ENCODE measurements around the gene RIN3.

RIN3 gene, protein sequence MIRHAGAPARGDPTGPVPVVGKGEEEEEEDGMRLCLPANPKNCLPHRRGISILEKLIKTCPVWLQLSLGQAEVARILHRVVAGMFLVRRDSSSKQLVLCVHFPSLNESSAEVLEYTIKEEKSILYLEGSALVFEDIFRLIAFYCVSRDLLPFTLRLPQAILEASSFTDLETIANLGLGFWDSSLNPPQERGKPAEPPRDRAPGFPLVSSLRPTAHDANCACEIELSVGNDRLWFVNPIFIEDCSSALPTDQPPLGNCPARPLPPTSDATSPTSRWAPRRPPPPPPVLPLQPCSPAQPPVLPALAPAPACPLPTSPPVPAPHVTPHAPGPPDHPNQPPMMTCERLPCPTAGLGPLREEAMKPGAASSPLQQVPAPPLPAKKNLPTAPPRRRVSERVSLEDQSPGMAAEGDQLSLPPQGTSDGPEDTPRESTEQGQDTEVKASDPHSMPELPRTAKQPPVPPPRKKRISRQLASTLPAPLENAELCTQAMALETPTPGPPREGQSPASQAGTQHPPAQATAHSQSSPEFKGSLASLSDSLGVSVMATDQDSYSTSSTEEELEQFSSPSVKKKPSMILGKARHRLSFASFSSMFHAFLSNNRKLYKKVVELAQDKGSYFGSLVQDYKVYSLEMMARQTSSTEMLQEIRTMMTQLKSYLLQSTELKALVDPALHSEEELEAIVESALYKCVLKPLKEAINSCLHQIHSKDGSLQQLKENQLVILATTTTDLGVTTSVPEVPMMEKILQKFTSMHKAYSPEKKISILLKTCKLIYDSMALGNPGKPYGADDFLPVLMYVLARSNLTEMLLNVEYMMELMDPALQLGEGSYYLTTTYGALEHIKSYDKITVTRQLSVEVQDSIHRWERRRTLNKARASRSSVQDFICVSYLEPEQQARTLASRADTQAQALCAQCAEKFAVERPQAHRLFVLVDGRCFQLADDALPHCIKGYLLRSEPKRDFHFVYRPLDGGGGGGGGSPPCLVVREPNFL

DNA sequence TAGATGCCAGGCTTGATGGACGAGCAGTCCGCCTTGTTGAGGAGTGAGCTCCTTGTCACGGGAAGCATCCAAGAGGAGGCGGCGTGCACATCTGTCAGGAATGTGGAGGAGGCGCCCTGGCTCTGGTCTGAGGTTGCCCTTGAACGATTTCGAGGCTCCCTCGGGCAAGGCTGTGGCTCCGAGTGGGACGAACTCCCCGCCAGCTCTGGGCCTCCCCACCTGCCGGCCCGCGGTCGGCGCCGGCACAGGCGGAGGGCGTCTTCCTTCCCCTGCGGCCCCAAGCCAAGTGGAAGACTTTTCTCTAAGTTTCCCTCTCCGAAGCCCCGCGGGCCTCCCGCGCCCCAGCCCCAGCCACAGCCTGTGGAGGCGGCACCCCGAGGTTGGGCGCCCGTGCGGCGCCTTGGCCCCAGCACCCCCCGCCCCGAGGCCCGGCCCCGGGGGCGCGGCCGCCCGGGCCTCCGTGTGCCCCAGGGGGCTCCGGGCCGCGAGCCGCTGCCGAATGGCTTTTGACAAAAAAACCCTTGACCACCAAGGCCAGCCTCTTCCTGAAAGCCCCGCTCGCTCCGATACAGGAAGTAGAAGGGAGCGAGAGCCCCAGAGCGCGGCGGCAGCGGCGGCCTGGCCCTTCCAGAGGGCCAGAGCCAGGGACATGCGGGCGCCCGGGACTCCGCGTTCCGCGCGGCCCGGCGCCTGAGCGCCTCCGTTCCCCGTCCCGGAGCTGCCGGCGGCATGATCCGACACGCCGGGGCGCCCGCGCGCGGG is at the start of gene RIN3:
TSS of gene RIN3 (plus strand) at position 578 of the 762 bp plus-strand sequence. CDS start at position 730, 152 bp downstream.
- DNase-seq (ENCODE audit: low read depth) = no peak

DNA sequence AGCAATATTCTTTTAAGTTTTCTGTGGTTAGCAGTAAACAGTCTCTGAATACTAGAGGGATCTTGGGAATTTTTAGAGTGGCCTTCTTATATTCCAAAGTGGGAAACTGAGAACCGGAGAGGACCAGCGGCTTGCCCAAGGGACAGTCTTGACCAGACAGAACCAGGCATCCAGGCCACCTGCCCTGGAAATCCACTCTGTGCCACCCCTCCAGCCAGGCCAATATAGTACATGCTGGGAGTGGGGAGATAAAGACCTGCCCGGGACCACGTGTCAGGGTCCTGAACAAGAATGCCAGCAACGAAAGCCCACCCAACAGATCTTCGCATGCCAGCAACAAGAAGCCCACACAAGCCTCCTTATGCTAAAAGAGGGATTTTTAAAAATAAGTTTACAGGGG is 49.4 kb upstream of the RIN3 start:
- no peak for DNase-seq (ENCODE audit: low read depth)

DNA sequence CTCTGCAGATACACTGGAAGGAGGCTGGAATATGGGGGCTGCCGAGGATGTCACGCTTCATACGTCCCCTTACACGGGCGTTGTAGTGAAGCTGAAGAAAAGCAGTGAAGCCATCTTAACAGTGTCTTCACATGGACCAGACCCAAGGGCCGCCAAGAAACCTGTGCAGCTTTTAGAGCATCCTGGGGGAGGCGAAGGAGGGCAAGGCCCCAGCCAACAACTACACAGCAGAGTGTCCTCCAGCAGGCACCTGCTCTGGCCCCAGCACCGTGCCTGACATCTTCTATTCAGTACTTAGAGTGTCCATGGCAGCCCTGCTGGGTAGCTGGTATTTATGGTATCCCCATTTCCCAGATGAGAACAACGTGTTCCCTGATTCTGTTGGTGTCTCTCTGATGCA is 48.9 kb upstream of the RIN3 start:
- DNase-seq (ENCODE audit: low read depth) = no peak

DNA sequence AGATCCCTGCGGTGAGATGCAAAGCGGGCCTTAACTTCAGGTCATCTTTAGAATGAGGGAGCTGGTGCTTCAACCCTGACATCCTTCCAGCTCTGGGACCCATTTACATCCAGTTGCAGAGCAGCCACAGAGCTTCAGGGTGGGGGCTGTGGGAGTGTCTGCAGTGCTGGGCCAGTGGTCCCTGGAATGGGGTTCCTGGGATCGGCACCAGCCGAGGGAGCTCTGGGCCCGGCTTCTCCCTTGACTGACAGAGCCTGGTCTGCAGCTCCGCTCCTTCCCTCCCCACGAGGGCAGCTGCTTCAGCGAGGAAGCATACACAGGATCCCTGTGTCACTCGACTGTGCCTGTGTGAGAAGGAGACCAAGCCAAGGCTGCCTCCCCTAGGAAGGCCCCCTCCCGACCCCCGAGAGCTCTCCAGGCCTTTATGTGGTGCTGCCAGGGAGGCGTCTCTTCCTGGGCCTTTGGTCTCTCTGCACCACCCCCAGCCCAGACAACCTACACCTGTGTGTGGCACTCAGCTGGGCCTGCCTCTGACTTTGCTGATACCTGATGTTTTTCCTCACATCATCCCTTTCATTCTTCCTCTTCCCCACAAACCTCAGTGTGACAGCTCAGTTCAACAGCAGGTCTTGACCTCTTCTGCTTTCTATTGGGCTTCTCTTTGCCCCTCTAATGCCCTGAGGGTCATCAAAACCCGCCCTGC is 48.1 kb upstream of the RIN3 start:
- DNase-seq (ENCODE audit: low read depth) = no peak

DNA sequence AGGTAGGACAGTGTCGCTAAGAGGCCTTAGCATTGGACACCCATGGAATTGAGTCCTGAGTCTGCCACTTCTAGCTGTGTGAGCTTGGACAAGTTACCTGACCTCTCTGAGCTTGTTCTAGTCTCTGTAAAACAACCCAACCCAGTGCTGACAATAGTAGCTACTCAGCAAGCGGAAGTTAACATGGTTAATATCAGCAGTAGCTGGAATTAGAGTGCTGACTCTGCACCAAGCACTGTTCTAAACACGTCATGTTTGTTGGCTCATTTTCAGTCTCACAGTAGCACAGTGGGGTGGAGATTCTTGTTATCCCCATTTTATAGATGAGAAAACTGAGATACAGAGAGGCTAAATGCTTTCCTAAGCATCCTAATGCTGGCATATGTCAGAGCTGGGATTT is 47.5 kb upstream of the RIN3 start:
- no peak for DNase-seq (ENCODE audit: low read depth)

DNA sequence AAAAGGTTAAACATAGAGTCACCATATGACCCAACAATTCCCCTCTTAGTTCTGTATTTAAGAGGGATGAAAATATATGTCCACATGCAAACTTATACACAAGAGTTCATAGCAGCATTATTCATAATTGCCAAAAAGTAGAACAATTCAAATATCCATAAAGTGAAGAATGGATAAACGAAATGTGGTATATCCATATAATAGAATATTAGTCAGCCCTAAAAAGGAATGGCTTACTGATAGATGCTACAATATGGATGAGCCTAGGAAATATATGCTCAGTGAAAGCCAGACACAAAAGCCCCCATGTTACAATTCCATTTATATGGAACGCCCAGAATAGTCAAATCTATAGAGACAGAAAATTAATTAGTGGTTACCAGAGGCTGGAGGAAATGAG is 44.1 kb upstream of the RIN3 start:
- no peak for DNase-seq (ENCODE audit: low read depth)

DNA sequence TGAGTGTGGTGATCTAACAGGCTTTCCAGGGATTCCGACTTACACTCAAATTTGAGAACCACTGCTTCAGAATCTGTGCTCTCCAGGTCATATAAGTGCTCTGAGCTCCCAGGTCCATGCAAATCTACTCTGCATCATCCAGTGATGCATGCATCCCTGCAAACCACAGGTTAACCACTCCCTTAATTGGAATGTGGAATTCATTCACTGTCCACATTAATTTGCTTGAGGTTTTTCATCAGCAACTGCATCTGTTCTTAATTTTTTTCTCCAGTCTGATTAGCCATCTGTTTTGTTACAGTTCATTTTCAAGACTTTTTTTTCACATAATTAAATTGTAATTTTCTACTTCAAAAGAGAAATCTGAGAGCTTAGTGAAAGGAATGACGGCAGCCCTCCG is 43.4 kb upstream of the RIN3 start:
- DNase-seq (ENCODE audit: low read depth) = no peak

DNA sequence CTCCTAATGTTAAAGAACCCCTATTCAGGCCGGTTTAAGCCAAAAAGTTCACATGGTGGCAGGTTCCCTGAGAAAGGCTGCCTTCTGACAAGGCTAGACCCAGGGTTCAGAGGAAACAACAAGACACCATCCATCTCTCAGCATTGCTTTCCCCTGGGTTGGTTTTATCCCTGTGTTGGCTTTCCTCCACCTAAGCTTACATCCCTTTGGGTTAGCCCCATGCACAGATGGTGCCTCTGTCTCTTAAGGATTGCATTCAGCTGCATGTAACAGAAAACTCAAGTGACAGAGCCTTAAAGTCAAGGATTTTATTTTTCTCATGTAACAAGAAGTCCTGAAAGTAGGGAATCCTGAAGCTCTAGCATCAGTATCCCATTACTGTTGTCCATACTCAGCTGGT is 42.8 kb upstream of the RIN3 start:
- no peak for DNase-seq (ENCODE audit: low read depth)

DNA sequence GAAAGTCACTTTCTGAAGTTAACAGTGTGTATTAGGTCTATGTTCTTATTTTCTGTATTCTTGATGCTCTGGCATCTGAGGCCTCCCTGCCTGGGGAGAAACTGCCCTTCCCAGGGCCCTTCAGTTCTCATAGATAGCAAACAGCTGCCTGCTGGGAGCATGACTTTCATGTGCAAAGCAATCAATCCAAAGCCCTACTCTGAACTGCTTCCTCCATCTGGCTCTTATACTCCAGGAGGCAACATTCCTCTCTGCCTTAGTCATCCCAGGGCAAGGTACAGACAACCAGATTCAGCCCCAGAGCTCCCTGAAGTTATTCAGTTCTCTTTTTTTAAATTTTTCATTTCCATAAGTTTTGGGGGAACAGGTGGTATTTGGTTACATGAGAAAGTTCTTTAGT is 41.7 kb upstream of the RIN3 start:
- DNase-seq (ENCODE audit: low read depth) = no peak

DNA sequence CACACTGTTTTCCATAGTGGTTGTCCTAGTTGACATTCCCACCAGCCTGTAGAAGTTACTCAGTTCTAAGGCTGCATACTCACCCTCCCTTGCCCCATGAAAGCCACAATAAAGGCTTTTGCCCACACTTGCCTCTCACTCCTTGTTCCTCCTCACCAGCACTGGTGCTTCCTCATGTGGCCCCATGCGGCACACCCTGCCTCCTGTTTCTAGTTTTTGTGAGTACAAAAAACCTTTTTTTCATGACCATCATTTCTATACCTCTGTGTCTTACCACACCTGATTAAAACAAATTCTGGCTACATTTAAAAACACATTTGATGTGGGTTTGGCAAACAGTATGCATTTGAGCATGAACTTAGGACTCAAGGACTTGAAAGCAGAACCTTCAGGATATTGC is 40.7 kb upstream of the RIN3 start:
- DNase-seq (ENCODE audit: low read depth) = no peak

DNA sequence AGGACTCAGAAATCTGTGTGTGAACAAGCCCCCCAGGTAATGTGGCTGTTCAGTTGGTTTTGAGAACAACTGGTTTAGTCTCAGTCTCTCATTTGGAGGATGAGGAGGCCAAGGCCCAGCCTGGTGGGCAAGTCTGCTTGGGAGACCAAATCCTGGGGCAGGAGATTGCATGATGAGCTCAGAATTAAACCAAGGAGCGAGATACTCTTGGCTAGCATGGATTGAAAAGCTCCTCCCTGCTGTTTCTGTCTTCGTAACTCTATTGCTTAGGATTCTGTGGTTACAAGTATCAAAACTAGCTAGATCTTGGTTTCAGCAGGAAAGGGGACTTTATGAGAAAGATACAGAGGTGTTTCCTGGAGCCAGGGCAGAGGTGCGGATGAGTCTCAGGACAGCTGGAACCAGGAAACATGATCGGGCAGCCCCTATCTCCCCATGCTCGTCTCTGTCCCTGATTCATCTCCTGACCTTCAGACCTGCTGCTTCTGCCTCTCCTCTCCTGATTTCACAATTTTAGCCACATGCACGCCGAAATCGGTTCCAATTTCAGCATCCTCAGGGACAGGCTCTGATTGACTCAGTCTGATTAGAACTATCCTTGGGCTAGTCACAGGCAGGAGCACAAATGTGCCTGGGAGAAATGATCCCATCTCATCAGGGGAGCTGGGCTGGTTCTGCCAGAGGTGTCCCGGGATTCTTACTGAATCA is 40.2 kb upstream of the RIN3 start:
- DNase-seq (ENCODE audit: low read depth) = no peak

DNA sequence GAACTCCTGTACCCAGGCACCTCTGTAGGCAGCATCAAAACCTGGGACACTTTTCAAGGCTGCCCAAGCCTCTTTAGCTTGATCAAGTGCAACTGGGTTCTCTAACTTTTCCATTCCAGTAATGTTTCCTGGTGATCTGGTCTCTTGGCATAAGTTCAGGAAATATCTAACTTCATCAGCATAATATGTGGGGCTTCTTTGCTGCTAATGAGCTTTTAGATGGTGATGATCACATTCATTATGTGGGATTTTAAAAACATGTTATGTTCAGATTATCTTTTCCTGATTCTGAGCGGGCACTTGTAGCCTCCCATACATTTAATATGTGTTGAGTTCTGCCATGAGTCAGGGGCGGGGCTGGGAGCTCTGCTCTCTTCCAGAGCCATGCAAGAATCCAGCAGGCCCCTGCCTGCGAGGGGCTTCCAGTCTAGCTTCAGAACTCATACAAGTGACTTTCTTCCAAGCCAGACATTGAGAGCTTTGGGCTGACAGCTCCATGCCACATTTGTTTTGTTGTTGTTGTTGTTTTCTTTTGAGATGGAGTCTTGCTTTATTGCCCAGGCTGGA is 39.5 kb upstream of the RIN3 start:
- no peak for DNase-seq (ENCODE audit: low read depth)

DNA sequence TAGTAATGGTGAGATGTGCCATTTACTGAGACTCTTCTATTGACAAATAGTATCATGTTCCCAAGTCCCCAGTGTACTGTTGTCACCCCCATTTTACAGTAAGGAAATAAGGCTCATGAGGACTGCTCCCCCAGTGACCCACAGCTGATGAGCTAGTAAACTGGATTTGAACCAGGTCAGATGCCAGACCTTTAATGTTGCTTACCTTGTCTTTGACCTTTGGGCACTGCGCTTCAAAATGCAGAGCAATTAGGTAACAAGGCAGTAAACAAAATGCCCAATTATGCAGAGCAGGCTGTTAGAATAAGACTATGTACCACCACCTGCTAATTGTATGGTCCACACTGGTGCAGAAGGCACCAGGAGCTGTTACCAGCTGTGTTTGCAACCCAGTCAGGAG is 38.5 kb upstream of the RIN3 start:
- no peak for DNase-seq (ENCODE audit: low read depth)

DNA sequence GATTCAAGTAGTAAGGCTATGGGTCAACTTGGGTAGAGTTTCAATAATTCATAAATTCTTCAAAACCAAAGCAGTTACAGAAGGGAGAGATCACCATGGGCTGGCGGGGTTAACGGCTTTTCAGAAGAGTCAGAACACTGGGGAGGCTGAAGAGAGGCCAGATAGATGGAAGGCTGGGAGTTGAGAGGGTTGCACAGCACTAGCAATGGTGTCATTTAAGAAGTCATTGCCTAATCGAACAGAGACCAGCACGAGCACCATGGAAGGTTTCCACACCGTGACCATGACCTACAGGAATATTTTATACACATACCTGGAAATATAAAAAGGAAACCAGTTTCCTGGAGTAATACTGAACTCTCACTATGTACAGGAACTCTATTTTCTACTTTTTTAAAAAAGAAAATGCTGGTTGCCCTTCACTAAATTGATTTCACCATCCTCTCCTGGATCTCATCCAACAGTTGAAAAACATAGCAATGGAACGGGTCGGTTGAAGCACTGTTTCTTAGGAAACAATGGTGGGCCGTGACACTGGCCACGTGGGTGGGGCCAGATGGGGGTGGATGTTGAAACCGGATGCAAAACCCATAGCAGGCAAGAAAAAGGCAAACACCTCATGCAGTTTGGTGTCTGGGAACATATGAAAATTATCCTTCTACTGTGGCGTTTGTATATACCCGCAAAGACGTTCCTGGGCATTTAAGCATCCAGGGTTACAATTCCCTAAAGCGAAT is 38.0 kb upstream of the RIN3 start:
- DNase-seq (ENCODE audit: low read depth) = no peak

DNA sequence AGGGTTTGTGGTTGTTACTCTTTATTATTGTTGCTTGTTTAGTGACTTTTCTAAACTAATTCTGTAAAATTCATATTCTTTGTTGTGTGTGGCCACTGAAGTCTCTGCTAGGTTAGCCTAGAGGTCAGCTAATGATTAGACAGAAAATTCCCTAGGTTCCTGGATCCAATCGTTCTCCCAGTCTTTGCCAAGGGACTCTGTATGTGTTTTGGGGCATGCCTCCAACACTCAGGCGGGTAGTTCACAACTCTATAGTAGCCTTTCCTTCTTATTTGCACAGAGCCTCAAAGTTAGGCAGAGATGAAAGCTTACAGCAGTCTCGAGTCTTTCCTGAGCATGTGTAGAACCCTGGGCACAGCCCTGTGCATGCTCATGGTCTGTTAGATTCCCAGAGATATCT is 32.7 kb upstream of the RIN3 start:
- DNase-seq (ENCODE audit: low read depth) = no peak

DNA sequence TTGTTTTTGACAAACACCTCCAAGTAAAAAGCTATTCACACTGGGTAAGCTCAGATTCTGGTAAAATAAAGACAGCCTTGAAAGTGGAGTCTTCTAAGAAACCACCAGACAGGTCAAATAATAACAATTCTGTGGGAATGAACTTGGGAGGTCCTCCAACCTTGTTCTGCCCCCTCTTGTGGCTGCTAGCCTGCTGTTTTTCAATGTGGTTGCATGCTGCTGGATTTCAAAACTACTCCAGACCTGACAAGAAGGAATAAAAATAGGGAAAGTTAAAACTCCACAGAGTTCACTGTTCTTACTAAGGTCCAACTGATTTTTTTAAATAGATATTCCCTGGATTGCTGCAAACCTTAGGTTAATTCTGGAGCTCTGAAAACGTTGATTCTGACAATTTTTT is 32.2 kb upstream of the RIN3 start:
- no peak for DNase-seq (ENCODE audit: low read depth)

DNA sequence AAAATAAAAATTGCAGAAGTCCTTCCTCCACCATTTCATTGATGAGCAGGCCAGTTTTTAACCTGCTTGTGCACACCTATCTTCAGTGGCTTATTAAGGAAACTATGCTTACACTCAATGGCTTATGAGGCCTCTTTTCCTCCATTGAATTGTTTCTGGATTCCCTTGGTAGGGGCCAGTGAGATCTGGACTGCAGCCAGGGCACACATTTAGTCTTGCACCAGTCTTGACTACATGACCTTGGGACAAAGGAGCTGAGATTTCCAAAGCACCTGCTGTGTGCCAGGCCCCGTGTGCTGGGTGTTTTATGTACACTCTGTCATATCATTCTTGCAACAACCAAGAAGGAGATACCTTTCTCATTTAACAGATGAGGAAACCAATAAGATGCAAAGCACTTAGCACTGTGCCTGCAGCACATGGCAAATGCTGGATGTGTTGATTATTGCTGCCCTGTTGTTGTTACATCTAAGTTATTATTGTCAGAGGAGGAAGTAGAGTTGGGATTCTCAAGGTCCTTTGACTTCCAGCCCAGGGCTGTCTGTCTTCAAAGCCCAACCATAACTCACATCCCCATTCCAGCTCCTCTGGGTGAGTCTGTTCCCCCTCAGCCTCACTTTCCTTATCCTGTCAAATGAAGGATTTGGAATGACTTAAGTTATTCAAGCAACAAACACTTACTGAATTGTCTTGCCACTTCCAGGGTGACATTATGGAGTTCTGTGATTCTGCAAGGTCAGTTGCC is 31.6 kb upstream of the RIN3 start:
- DNase-seq (ENCODE audit: low read depth) = no peak

DNA sequence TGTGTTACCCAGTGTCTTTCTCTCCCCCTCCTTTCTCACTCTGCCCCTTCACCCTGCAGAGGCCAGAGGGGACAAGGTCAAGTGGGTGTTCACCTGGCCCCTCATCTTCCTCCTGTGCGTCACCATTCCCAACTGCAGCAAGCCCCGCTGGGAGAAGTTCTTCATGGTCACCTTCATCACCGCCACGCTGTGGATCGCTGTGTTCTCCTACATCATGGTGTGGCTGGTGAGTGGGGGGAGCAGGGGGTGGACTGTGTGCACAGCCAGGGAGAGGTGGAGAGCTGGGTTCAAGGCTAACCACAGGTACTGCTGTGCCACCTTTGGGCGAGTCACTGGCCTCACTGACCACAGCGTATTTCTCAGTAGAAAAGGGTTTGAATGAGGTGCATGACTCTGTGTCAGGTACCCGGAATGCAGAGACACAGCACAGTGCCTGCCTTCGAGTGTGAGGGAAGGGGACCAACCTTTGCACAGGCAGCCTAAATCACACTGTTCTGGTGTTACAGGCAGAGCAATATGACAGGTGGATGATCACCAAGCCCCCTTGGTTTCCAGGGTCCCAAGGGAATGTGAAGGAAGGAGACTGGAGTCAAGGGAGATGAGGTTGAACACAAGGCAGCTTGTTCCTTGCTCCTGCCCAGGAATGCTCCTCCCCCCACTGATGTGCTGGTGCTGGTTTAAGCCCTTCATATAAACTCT is 30.8 kb upstream of the RIN3 start:
- DNase-seq (ENCODE audit: low read depth) = no peak
